Duodenal mucosa (tissue), 2 donors: ENCODE data around the gene IZUMO1.
"Not testable (repeated sequence)": the region's sequence is repeated elsewhere in the genome, so short reads cannot be mapped to it uniquely, and the experiment has no call there.

Experiments
- H3K27ac ChIP-seq: one replicate; pipeline ENCODE4 v1.7.0; 2013; ENCODE audit warnings: low read depth, low read length
- H3K27me3 ChIP-seq, 2 donors: one replicate each; pipeline ENCODE4 v1.7.0; 2013; ENCODE audit warnings: low read length in 2 of 2, control low read depth in 1 of 2; ENCODE audit not compliant: insufficient read depth in 2 of 2, control insufficient read depth in 1 of 2
- H3K36me3 ChIP-seq, 2 donors: one replicate each; pipeline ENCODE4 v1.7.0; 2013; ENCODE audit warnings: low read length in 2 of 2, control low read depth in 1 of 2; ENCODE audit not compliant: insufficient read depth in 2 of 2, control insufficient read depth in 1 of 2
- H3K4me1 ChIP-seq, 2 donors: one replicate each; pipeline ENCODE4 v1.7.0; 2013; ENCODE audit warnings: low read length in 2 of 2, control low read depth in 1 of 2; ENCODE audit not compliant: insufficient read depth in 2 of 2, control insufficient read depth in 1 of 2
- H3K4me3 ChIP-seq, 2 donors: one replicate each; pipeline ENCODE4 v1.7.0; 2013; ENCODE audit warnings: low read length in 2 of 2, low read depth in 1 of 2
- H3K9ac ChIP-seq, 2 donors: one replicate each; pipeline ENCODE4 v1.7.0; 2013; ENCODE audit warnings: low read length in 2 of 2, low read depth in 1 of 2
- H3K9me3 ChIP-seq, 2 donors: one replicate each; pipeline ENCODE4 v1.7.0; 2013; ENCODE audit warnings: low read length in 2 of 2, control low read depth in 1 of 2; ENCODE audit not compliant: control insufficient read depth in 1 of 2

The IZUMO1 gene

DNA sequence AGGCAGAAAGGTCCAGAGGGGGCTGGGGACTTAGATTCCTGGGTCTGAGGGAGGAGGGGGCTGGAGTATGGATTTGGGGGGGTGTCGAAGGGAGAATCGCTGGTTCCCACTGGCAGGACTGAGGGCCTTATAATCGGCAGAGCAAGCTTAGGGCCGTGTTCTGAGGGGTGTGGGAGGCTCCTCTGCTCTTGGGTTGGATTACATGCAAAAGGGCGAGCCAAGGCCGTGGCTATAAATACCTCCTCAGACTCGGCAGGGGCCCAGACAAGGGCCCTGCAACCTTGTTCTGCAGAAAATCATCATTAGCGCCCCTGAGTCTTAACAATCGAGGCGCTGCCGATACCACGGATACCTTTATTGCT is 26.5 kb downstream of the IZUMO1 start:
- peaks cover 20 to 24% of the 10 kb centered on the region in 2 donors for H3K4me1 ChIP-seq
- no peaks in the 10 kb centered on the region for H3K27me3 ChIP-seq
- no peaks in the 10 kb centered on the region for H3K36me3 ChIP-seq
- H3K9ac ChIP-seq: no peak overlapping the region
- H3K27ac ChIP-seq: no peak overlapping the region
- peak overlapping the region in 1 of 2 donors; percentile 86 for H3K4me3 ChIP-seq
- no peaks in the 10 kb centered on the region for H3K9me3 ChIP-seq

DNA sequence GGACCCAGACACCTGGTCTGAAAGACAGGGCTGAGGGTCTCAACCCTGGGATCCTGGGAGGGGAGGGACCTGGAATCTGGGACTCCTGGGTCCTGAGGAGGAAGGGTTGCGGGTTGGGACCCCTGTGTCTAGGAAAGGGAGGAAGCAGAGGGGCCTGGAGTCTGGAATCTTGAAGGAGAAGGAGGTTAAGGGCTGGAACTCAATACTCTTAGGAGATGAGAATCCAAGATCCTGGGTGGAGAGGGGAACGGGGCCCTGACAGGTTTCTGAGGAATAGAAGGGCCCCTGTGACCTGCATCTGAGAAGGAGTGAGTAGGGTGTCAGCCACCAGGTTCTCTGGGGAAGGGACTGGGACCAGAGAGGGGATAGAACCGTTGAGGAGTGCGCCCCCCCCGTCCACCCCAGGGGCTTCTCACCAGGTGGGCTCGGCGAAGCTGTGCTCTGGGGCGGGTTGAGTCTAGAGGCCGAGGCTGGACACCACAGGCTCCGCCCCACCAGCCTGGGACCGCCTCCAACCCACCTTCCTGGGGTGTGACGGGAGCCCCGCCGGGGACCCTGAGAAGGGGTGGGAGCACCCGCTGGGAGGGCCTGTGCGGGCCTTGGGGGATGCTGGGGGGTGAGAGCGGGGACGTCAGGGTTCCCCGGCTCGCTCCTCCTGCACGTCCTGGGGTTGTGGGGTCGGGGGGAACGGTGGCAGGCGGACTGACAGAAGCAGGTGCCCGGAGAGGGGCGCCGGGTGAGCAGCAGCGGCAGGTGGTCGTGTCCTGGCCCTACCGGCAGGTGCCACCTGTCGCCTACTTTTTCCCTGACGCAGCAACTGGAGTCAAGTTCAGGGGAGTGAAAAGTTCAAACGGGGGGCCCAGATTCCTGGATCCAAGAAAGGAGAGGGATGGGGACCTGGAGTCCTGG is 27.2 kb downstream of the IZUMO1 start, which contains the start of gene MAMSTR:
MAMSTR (minus strand) TSS at position 463 of the 909 bp plus-strand sequence. CDS start 694 bp downstream, outside the sequence.
- Histone ChIP-seq H3K4me1 (peaks cover 20 to 27% of the 10 kb centered on the region in 2 donors), H3K27me3 (no peaks in the 10 kb centered on the region), H3K36me3 (no peaks in the 10 kb centered on the region), H3K9me3 (no peaks in the 10 kb centered on the region), H3K27ac (no peak within 1 kb of the TSS), H3K4me3 (peak within 1 kb of the TSS; percentile 69 to 86), H3K9ac (peak within 1 kb of the TSS in 1 of 2 donors; percentile 58)

GRCh38 chr19:48718711-48719231 is 27.9 kb downstream of the IZUMO1 start:
- H3K9ac ChIP-seq: no peak overlapping the region
- no peak overlapping the region for H3K4me3 ChIP-seq
- no peaks in the 10 kb centered on the region for H3K27me3 ChIP-seq

GRCh38 chr19:48718106-48718505 is 28.6 kb downstream of the IZUMO1 start:
- not testable (repeated sequence) for H3K9ac ChIP-seq, H3K27ac ChIP-seq, H3K27me3 ChIP-seq, H3K36me3 ChIP-seq, H3K4me3 ChIP-seq, H3K9me3 ChIP-seq
- peaks cover 26 to 33% of the 10 kb centered on the region in 2 donors for H3K4me1 ChIP-seq

More at GRCh38 chr19:48718711-48719231, 27.9 kb downstream of the IZUMO1 start:
- Histone ChIP-seq H3K9me3 (no peaks in the 10 kb centered on the region), H3K27ac (no peak overlapping the region), H3K4me1 (peaks cover 20 to 27% of the 10 kb centered on the region in 2 donors), H3K36me3 (no peaks in the 10 kb centered on the region)

DNA sequence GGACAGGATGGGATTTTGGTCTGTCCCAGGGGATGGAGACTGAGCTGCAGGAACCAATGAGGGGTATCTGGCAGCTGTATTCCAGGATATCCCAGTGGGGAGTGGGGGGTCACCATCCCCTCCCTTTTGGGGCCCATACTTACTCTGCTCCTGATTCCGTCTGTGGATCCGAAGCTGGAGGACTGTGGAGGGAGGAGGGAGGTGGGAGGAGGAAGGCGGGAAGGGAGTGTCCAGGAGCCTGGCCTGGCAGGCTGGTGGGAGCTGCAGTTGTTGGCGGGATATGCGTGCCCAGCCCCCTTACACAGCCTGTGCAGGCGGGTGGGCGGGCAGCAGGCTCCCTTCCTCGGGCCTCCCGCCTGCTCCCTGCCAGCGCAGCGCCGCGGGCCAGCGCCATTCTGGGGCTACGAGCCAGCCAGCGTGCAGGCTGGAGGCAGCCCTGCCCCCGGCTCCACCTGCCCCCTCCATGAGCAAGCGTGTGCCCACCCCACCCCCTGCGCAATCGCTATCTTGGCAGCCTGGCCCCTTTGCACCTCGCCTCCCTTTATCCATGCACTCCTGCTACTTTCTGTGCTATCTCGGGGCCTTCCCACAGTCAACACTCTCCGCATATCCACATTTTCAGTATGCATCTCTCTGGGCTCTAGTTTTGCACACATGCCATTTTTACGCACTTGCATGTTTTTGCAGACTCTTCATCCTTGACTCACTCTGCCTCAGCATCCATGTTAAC is 30.0 kb downstream of the IZUMO1 start:
- H3K9ac ChIP-seq: no peak overlapping the region
- no peak overlapping the region for H3K27ac ChIP-seq
- H3K4me1 ChIP-seq: peaks cover 29 to 37% of the 10 kb centered on the region in 2 donors
- no peaks in the 10 kb centered on the region for H3K27me3 ChIP-seq
- H3K9me3 ChIP-seq: no peaks in the 10 kb centered on the region
- peak overlapping the region in 1 of 2 donors; percentile 43 for H3K4me3 ChIP-seq
- no peaks in the 10 kb centered on the region for H3K36me3 ChIP-seq

DNA sequence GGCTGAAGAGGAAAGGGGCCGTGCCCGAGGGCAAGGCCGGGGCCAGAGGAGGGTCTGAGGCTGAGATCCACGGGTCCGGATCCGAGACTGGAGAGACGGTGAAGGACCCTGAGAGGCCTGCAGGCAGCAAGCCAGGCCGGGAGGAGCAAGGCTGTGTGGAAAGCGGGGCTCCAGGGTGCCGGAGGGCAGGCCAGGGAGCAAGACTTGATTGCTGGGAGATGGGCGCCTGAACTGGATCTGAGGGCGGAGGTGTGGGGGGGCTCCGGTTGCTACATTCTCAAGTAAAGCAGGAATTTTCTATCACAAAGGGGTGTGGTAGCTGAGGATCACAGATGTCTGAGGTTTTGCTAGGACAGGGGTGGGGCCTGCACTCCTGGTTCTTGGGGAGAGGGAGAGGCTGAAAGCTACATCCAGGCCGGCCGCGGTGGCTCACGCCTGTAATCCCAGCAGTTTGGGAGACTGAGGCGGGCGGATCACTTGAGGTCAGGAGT is 31.0 kb downstream of the IZUMO1 start:
- H3K27ac ChIP-seq: no peak overlapping the region
- H3K4me3 ChIP-seq: peak overlapping the region; percentile 72 to 84
- H3K27me3 ChIP-seq: no peaks in the 10 kb centered on the region
- H3K4me1 ChIP-seq: peaks cover 29 to 37% of the 10 kb centered on the region in 2 donors
- H3K9ac ChIP-seq: peak overlapping the region; percentile 77 to 92
- peaks cover 0 to 3% of the 10 kb centered on the region in 2 donors for H3K9me3 ChIP-seq
- H3K36me3 ChIP-seq: no peaks in the 10 kb centered on the region

DNA sequence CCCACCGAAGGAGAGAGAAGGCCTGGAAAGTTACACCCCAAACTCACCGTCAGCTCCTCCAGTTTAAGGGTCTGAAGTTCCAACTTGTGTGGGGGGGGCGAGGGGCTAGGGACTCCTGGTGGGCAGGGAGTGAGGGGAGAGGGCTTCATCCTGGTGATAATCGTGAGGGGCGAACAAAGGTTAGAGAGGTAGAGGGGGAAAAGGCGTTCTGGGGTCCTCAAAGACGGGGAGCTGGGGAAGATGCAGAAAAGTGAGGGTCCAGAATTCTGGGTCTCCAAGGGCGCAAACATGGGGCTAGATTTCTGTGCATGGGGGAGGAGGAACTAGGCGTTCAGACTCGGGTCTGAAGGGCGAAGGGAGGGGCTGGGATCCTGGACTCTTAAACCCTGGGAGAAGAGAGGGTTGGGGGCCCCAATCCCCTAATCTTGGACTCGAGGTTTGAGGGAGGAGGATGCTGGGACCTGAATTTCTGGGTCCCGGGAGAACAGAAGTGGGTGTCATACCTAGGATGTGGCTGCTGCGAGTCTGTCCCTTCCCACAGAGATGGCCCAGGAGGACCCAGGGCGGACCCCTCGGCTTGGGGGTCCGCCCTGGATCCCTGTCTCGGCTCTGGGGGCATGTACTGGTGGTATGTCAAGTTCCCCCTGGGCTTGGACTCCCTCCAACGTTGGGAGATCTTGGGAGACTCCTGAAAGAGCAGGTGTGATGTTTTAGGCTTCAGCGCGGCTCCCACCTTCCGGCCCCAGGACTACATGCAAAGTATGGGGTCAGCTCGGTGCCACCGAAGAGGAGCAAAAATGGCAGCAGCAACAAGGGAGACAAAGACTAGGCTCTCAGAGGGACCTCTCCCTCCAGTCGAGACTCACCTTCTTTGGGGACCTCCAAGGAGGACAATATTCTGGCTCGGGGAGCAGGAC is 31.7 kb downstream of the IZUMO1 start:
- Histone ChIP-seq H3K4me3 (peak overlapping the region; percentile 72 to 84), H3K27me3 (no peaks in the 10 kb centered on the region), H3K27ac (peak overlapping the region; percentile 43), H3K4me1 (peaks cover 29 to 33% of the 10 kb centered on the region in 2 donors), H3K9ac (peak overlapping the region; percentile 77 to 92), H3K36me3 (no peaks in the 10 kb centered on the region), H3K9me3 (peaks cover 0 to 3% of the 10 kb centered on the region in 2 donors)

DNA sequence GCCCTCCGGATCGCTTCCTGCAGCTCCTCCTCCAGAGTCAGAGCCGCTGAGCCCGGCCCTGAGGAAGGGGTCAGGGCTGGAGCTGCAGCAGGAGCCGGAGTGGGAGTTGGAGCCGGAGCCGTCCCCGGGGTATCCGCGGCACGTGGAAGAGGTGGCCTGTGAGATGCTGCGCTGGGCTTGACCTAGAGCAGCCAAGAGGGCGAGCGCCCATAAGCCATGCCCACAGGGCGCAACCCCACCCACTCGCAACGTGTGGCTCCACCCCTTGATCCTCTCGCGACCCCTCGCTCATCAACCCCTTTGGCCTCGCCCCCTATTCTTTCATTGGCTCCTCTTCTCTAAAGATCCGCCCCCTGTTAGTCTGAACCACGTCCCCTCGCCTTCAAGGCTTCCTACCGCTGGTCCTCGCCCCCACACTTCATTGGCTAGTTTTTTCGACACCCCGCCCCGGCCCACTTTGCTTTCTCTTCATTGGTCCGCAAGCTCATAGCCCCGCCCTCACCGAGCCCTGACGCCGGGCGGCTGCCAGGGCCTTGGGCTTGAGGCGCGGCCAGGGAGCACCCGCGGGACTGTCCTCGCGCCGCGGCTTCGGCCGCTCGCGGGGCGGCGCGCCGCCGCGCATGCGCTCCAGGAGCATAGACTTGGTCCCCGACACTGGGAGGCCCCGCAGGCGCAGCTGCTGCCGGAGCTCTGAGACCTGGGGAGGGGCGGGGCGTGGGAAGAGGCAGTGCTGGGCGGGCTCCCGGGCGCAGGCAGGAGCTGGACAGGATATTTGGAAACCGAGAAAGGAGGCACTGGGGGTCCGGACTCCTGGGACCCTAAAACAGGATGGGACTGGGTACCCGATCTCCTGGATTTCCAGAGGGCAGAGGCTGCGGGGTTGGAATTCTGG is 32.6 kb downstream of the IZUMO1 start:
- Histone ChIP-seq H3K4me3 (peak overlapping the region; percentile 84 to 86), H3K4me1 (peaks cover 29 to 33% of the 10 kb centered on the region in 2 donors), H3K9ac (peak overlapping the region; percentile 77 to 92), H3K27me3 (no peaks in the 10 kb centered on the region), H3K36me3 (no peaks in the 10 kb centered on the region), H3K27ac (peak overlapping the region; percentile 51), H3K9me3 (peaks cover 0 to 3% of the 10 kb centered on the region in 2 donors)
